Breast epithelium (tissue), 4 donors: ENCODE data around the gene FADS6. TPM values are rescaled to one million over a fixed set of nuclear protein-coding genes. Genes with fewer than 3 reads are reported as not detected.

Experiments used
- DNase-seq, 2 donors: peaks; one replicate each; pipeline ENCODE4 v3.0.0-alpha.2; 2019; ENCODE audit warnings: low spot score in 2 of 2
- H3K27ac ChIP-seq, 2 donors: fragments of 200-600 bp; sonication (generic) in 1 of 2; one replicate each; pipeline ENCODE4 v1.5.1; 2016 to 2019; ENCODE audit warnings: mild to moderate bottlenecking in 1 of 2
- H3K27me3 ChIP-seq, 2 donors: fragments of 200-600 bp; sonication (generic) in 1 of 2; one replicate each; pipeline versions ENCODE4 v1.5.1 to v1.6.0; 2017 to 2019; ENCODE audit warnings: control low read depth in 1 of 2, mild to moderate bottlenecking in 1 of 2
- H3K36me3 ChIP-seq: fragments of 200-600 bp; one replicate; pipeline ENCODE4 v1.5.1; 2019
- H3K4me1 ChIP-seq, 2 donors: fragments of 200-600 bp; sonication (generic); one replicate each; pipeline ENCODE4 v1.5.1; 2016 to 2019; ENCODE audit warnings: control low read depth in 1 of 2
- H3K4me3 ChIP-seq, 3 donors: fragments of 200-600 bp; sonication (generic); 1 replicate in 2 of 3; 2 replicates in 1 of 3; pipeline ENCODE4 v1.5.1; 2016 to 2019; ENCODE audit warnings: mild to moderate bottlenecking in 3 of 3, moderate library complexity in 2 of 3
- H3K9me3 ChIP-seq, 2 donors: fragments of 200-600 bp; sonication (generic) in 1 of 2; one replicate each; pipeline ENCODE4 v1.5.1; 2016 to 2019; ENCODE audit warnings: control low read depth in 1 of 2
- POLR2A ChIP-seq: fragments of 450-650 bp; IDR thresholded peaks from one replicate; pipeline ENCODE4 v1.6.1; 2016; ENCODE audit warnings: antibody characterized with exemption, mild to moderate bottlenecking, moderate library complexity
- POLR2AphosphoS5 ChIP-seq, 3 donors: sonication (generic); formaldehyde crosslinking; IDR thresholded peaks; one replicate each; pipeline ENCODE4 v1.6.1; 2017; ENCODE audit warnings: antibody characterized with exemption in 3 of 3
- intact Hi-C: fragments of 100-400 bp; cut with DNase I; formaldehyde crosslinking; loops from one replicate; pipeline ENCODE4 v1.15.1; 2023; ENCODE audit warnings: low total_unique reads
- total RNA-seq, 3 donors: library from RNA; depleted of rRNA; stranded (reverse); fragments of >200 nt; gene quantifications; one replicate each; pipeline ENCODE4 v1.1.0, GENCODE V29; 2016
- TF ChIP-seq, protein P1 (sequence below), 3 donors: fragments of 450-650 bp; IDR thresholded peaks; one replicate each; pipeline ENCODE4 v1.5.1; 2016 to 2017; ENCODE audit warnings: antibody characterized with exemption in 3 of 3, mild to moderate bottlenecking in 3 of 3, moderate library complexity in 3 of 3

FADS6 gene
- total RNA-seq, 3 donors from 2014 or later = 0.33 to 0.80 TPM; not detected in 1

DNA sequence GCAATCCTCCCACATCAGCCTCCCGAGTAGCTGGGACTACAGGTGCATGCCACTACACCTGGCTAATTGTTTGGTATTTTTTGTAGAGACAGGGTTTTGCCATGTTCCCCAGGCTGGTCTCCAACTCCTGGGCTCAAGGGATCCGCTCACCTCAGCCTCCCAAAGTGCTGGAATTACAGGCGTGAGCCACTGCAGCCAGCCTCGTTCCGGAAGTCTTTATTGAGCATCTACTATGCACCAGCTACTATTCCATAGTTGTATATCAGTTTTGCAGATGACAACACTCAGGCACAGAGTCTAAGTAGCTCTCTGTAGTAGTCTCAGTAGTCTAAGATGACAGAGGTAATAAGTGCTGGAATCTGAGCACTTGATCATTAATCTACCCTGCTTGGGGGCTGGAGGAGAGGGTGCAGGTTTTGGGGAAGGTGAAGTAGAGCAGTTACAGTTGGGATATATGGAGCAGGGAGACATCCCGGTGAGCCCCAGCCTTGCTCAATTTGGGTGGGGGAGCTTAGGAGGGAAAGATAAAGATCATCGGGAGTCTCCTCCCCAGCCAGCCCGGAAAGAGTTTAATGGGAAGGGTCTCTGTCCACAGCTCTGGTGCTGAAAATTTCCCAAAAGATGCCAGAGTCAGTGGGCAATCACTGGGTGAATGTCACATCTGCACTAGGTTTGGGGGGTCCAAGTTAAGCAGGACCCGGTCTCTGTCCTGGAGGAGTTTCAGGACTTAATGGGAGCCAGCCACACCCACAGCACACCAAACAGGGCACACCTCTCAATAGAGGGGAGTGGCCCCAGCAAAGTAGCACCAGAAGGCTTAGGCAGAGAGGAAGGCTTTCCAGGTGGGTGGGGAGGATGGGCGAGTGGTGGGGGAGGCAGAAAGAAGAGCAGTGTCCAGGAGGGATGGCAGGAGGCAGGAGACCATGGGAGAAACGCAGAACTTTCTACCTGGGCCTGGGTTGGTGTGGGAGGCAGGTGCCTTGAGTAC lies 43.9 kb upstream of the FADS6 start:
- no peak for DNase-seq
- no peak overlapping the region for H3K27ac ChIP-seq
- peaks cover 0 to 11% of the 10 kb centered on the region in 2 donors for H3K4me1 ChIP-seq
- peaks cover 0 to 55% of the 10 kb centered on the region in 2 donors for H3K27me3 ChIP-seq
- intact Hi-C loops = no loop called here
- no peaks in the 10 kb centered on the region for H3K36me3 ChIP-seq
- H3K9me3 ChIP-seq = no peaks in the 10 kb centered on the region
- no peak overlapping the region for H3K4me3 ChIP-seq
- TF ChIP-seq, protein P1, sequence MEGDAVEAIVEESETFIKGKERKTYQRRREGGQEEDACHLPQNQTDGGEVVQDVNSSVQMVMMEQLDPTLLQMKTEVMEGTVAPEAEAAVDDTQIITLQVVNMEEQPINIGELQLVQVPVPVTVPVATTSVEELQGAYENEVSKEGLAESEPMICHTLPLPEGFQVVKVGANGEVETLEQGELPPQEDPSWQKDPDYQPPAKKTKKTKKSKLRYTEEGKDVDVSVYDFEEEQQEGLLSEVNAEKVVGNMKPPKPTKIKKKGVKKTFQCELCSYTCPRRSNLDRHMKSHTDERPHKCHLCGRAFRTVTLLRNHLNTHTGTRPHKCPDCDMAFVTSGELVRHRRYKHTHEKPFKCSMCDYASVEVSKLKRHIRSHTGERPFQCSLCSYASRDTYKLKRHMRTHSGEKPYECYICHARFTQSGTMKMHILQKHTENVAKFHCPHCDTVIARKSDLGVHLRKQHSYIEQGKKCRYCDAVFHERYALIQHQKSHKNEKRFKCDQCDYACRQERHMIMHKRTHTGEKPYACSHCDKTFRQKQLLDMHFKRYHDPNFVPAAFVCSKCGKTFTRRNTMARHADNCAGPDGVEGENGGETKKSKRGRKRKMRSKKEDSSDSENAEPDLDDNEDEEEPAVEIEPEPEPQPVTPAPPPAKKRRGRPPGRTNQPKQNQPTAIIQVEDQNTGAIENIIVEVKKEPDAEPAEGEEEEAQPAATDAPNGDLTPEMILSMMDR (IDR thresholded peaks at IDR 0.05) = no peak
- TF ChIP-seq POLR2AphosphoS5 (IDR thresholded peaks at IDR 0.05) (no peak), POLR2A (no peak)

DNA sequence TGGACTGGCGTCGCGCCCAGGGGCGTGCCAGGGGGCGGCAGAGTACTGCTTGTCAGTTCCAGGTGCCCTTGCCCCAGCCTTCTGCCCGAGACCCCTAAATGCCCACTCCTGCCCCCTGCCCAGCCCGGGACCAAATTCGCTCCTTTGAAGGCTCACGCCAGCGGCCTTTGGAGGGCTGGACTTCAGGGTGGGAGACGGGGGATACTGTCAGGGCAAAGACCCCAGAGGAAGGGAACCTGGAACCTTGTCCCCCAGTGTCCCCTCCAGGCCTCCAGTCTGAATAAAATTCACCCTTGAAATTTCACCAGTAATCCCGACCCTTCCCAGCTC lies 43.0 kb upstream of the FADS6 start:
- DNase-seq = no peak
- intact Hi-C loops = no loop called here

DNA sequence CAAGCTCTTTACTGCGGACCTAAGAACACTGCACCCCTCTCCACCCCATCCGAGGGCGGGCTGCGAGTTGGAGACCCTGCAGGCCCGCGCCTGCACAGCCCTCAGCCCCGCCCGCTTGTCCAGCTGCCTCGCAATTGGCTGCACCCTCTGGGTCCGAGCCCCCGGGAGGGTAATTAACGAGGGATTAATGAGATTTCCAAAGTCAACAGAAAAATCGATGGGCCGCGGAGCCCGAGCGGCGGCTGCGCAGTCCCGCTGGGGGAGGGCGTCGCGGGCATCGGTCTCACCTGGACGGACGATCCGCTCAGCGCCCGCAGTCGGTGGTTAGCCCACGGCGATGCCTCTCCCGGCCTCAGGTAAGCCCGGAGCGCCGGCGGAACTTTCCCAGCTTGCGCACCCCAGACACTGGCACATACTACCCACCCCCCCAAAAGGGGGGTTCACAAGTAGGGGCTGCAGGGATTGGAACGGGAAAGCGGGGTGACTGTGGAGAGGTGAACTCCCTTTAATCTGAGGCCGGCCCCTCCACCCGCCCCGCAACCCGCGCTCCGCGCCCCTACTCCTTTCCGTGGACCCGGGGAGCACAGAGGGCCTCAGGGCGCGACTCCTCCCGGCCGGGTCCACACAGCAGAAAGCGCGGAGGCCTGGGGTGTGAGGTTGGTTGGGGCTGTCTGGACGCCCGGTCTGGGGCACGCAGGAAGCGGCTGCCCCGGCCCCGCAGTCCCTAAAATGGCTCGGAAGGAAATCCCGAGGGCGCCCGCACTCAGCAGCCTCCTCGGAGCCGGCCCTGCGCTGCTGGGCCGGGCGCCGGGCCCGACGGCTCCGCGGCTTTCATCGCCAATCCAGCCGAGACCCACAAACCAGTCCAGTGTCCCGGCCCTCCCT lies 42.4 kb upstream of the FADS6 start, which contains the start of gene OTOP3:
TSS of gene OTOP3 (plus strand) at position 314 of the 885 bp plus-strand sequence. CDS start at position 338, 24 bp downstream.
- DNase-seq = no peak
- Histone ChIP-seq H3K9me3 (no peaks in the 10 kb centered on the region), H3K27ac (no peak within 1 kb of the TSS), H3K4me1 (peaks cover 0 to 11% of the 10 kb centered on the region in 2 donors), H3K27me3 (peaks cover 0 to 44% of the 10 kb centered on the region in 2 donors), H3K4me3 (peak within 1 kb of the TSS in 2 of 3 donors; percentile 1 to 47), H3K36me3 (no peaks in the 10 kb centered on the region)
- intact Hi-C loops = no loop called here
- TF ChIP-seq POLR2A = no peak
- TF ChIP-seq, protein P1 (IDR thresholded peaks at IDR 0.05) = no peak
- no peak for TF ChIP-seq POLR2AphosphoS5 (IDR thresholded peaks at IDR 0.05)

More for the DNA sequence above, 43.0 kb upstream of the FADS6 start:
- TF ChIP-seq POLR2A (no peak), POLR2AphosphoS5 (IDR thresholded peaks at IDR 0.05) (no peak)
- TF ChIP-seq, protein P1 (IDR thresholded peaks at IDR 0.05) = no peak
- H3K27ac ChIP-seq = no peak overlapping the region
- no peaks in the 10 kb centered on the region for H3K36me3 ChIP-seq
- H3K4me3 ChIP-seq = peak overlapping the region in 1 of 3 donors; percentile 47
- peaks cover 0 to 49% of the 10 kb centered on the region in 2 donors for H3K27me3 ChIP-seq
- peaks cover 0 to 11% of the 10 kb centered on the region in 2 donors for H3K4me1 ChIP-seq
- no peaks in the 10 kb centered on the region for H3K9me3 ChIP-seq

DNA sequence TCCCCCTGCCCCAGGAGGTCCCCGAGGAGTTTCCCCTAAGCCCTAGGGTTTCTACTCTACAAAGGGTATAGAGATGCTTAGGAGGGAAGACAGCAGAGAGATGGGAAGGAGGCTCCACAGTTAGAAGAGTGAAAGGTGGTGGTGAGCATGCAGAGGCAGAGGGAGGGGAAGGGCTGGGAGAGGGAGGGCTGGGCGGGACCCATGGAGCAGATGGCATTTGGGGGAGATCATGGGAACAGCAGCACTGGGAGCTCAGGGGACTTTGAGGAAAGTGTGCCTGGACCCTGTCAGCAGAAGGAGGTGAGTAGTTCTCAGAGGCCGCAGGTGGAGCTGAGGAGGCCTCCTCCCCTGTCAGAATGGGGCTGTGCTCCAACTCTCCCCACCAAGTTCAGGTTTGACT lies 41.6 kb upstream of the FADS6 start:
- no peaks in the 10 kb centered on the region for H3K9me3 ChIP-seq
- no peak for TF ChIP-seq POLR2AphosphoS5 (IDR thresholded peaks at IDR 0.05)
- TF ChIP-seq, protein P1 (IDR thresholded peaks at IDR 0.05) = no peak
- no peak for TF ChIP-seq POLR2A
- no peak for DNase-seq
- H3K27me3 ChIP-seq = peaks cover 0 to 48% of the 10 kb centered on the region in 2 donors
- no peak overlapping the region for H3K27ac ChIP-seq
- no peaks in the 10 kb centered on the region for H3K36me3 ChIP-seq
- peaks cover 0 to 11% of the 10 kb centered on the region in 2 donors for H3K4me1 ChIP-seq
- intact Hi-C loops = no loop called here
- H3K4me3 ChIP-seq = no peak overlapping the region
